Thyroid gland (tissue), 4 donors: ENCODE data around the gene BCKDHB. TPM values are rescaled to one million over a fixed set of nuclear protein-coding genes. Genes with fewer than 3 reads are reported as not detected.

Experiments used
- DNase-seq, 2 donors: peaks; one replicate each; pipeline ENCODE4 v3.0.0-alpha.2; 2019
- H3K27ac ChIP-seq, 3 donors: fragments of 200-600 bp; sonication (generic); 1 replicate in 2 of 3; 2 replicates in 1 of 3; pipeline ENCODE4 v1.5.1; 2016 to 2019; ENCODE audit warnings: mild to moderate bottlenecking in 1 of 3, moderate library complexity in 1 of 3
- H3K27me3 ChIP-seq: fragments of 200-600 bp; sonication (generic); one replicate; pipeline ENCODE4 v1.5.1; 2019
- H3K36me3 ChIP-seq, 2 donors: fragments of 200-600 bp; sonication (generic); one replicate each; pipeline ENCODE4 v1.5.1; 2016 to 2019
- H3K4me1 ChIP-seq, 2 donors: fragments of 200-600 bp; sonication (generic); one replicate each; pipeline ENCODE4 v1.5.1; 2017 to 2019
- H3K4me3 ChIP-seq, 3 donors: fragments of 200-600 bp; sonication (generic); replicated peaks in 1 of 3; 1 replicate in 2 of 3; 2 replicates in 1 of 3; pipeline ENCODE4 v1.5.1; 2016; ENCODE audit warnings: mild to moderate bottlenecking in 1 of 3
- H3K9me3 ChIP-seq: fragments of 200-600 bp; sonication (generic); one replicate; pipeline ENCODE4 v1.5.1; 2017
- POLR2A ChIP-seq, 2 donors: fragments of 450-650 bp; IDR thresholded peaks; one replicate each; pipeline ENCODE4 v1.6.1; 2017; ENCODE audit warnings: antibody characterized with exemption in 2 of 2, mild to moderate bottlenecking in 2 of 2, moderate library complexity in 1 of 2
- WGBS, 2 donors: methylation state at CpG; one replicate each; pipeline ENCODE4 v1.1.5; 2017; 5-methylcytosine and 5-hydroxymethylcytosine counted together
- intact Hi-C: fragments of 100-400 bp; cut with DNase I; formaldehyde crosslinking; loops from one replicate; pipeline ENCODE4 v1.15.1; 2023
- total RNA-seq, 4 donors: library from RNA; depleted of rRNA; stranded (reverse); fragments of >200 nt; gene quantifications; one replicate each; pipeline ENCODE4 v1.2.3, GENCODE V29; 2016
- TF ChIP-seq, protein P1 (sequence below), 6 experiments: fragments of 200-600 bp in 3 of 6; fragments of 450-650 bp in 3 of 6; sonication (generic) in 3 of 6; IDR thresholded peaks; one replicate each; pipeline ENCODE4 v1.5.1; 2016 to 2019; ENCODE audit warnings: antibody characterized with exemption in 6 of 6, mild to moderate bottlenecking in 2 of 6, inconsistent platforms in 1 of 6, moderate library complexity in 1 of 6

Gene BCKDHB
- total RNA-seq, 4 donors from 2014 or later, result 16.7 to 36.9 (median 24.4) TPM

DNA sequence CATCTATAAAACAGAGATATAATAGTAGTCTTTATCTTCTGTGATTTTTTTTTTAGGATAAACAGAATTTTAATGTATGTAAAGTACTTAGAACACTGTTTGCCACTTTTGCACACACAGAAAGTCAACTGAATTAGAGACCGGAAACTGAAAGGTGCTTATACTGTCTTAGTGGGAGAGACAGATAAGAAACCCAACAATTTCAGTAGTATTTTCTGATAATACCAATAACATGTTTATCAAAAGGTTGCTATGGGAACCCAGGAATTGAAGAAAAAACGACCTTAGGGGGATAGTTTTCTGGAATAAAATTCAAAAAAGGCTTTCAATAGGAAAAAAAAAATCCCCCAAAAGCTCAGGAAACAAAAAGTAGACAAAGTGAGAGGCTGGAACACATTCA lies 138.6 kb downstream of the BCKDHB start:
- no peaks in the 10 kb centered on the region for H3K36me3 ChIP-seq
- no peak for DNase-seq
- no peaks in the 10 kb centered on the region for H3K27me3 ChIP-seq
- 78 to 83% methylated on average over 2 of the region's 2 CpGs for WGBS, 2 donors
- intact Hi-C loops, result no loop called here
- no peaks in the 10 kb centered on the region for H3K9me3 ChIP-seq
- no peaks in the 10 kb centered on the region for H3K4me1 ChIP-seq
- no peak overlapping the region for H3K27ac ChIP-seq
- no peak overlapping the region for H3K4me3 ChIP-seq
- TF ChIP-seq, protein P1, sequence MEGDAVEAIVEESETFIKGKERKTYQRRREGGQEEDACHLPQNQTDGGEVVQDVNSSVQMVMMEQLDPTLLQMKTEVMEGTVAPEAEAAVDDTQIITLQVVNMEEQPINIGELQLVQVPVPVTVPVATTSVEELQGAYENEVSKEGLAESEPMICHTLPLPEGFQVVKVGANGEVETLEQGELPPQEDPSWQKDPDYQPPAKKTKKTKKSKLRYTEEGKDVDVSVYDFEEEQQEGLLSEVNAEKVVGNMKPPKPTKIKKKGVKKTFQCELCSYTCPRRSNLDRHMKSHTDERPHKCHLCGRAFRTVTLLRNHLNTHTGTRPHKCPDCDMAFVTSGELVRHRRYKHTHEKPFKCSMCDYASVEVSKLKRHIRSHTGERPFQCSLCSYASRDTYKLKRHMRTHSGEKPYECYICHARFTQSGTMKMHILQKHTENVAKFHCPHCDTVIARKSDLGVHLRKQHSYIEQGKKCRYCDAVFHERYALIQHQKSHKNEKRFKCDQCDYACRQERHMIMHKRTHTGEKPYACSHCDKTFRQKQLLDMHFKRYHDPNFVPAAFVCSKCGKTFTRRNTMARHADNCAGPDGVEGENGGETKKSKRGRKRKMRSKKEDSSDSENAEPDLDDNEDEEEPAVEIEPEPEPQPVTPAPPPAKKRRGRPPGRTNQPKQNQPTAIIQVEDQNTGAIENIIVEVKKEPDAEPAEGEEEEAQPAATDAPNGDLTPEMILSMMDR (IDR thresholded peaks at IDR 0.05), result no peak
- TF ChIP-seq POLR2A (IDR thresholded peaks at IDR 0.05), result no peak

DNA sequence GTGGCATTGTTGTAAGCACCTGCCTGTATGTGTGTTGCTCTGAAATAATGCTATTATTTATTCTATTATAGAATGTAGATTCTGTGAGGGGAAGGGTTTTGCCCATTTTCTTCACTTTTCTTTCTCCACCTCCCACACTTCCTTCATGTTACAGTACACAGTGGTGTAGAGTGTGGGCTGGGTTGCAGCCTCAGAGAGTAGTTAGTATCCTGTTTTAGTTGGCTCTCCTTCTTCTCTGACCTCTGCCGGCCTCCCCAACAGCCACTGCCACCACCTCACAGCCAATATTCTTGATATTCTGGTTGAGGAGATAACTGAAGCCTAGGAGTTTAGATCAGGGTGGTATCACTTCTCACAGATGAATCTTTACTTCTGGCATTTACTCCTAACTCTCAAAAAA lies 143.4 kb downstream of the BCKDHB start:
- no peak for DNase-seq
- Histone ChIP-seq H3K9me3 (no peaks in the 10 kb centered on the region), H3K27ac (no peak overlapping the region), H3K36me3 (no peaks in the 10 kb centered on the region), H3K27me3 (no peaks in the 10 kb centered on the region), H3K4me3 (no peak overlapping the region), H3K4me1 (no peaks in the 10 kb centered on the region)
- no peak for TF ChIP-seq POLR2A (IDR thresholded peaks at IDR 0.05)
- TF ChIP-seq, protein P1 (IDR thresholded peaks at IDR 0.05), result no peak
- 49 to 56% methylated on average over 1 of the region's 1 CpG for WGBS, 2 donors
- intact Hi-C loops, result no loop called here

DNA sequence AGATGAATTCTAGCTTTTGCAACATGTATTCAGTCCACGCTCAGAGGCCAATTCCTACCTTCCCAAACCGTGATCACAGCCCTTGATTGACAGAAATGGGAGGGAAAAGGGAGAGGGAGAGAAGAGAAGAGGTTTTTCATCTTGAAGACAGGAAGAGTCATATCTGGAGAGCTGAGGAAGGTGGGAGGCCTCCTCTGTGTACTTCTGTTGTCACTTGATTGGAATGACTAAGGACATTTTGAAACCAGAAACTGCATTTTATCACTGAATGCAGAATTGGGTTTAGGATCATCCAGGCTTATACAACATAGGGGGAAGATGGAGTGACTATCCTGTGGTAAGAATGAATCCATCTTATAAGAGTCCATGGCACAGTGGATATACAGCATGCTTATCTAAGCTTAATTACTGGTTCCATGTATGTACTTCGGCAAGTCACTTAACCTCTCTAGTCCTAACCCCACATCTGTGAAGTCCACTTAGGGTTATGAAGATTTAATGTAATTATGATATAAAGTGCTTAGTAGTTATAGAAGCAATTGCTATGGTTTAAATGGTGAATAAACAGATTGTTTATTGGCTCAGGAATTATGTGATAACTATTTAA lies 144.0 kb downstream of the BCKDHB start:
- H3K36me3 ChIP-seq, result no peaks in the 10 kb centered on the region
- 92 to 93% methylated on average over 3 of the region's 3 CpGs for WGBS, 2 donors
- no peaks in the 10 kb centered on the region for H3K4me1 ChIP-seq
- H3K9me3 ChIP-seq, result no peaks in the 10 kb centered on the region
- no peaks in the 10 kb centered on the region for H3K27me3 ChIP-seq
- intact Hi-C loops, result no loop called here
- H3K4me3 ChIP-seq, result no peak overlapping the region
- DNase-seq, result no peak
- TF ChIP-seq POLR2A (IDR thresholded peaks at IDR 0.05), result no peak
- TF ChIP-seq, protein P1 (IDR thresholded peaks at IDR 0.05), result no peak
- H3K27ac ChIP-seq, result no peak overlapping the region

DNA sequence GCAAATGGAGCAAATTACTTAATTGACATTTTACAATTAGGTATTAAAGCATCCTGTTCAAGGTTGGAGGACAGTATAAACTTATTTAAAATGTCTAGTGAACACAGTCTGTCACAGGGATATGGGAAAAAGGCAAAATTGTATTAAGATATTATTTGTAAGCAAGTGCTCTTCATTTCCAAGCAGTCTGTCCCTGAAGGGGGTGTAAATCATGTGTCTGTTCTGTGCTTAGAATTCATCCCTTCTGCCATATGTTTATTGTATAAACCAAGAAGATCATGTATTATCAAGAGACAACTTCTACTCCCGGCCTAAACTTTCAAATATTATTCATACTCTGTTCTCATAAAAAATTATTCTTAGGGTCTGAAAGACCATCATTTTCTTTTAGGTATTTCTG lies 144.8 kb downstream of the BCKDHB start:
- H3K4me1 ChIP-seq, result no peaks in the 10 kb centered on the region
- WGBS, 2 donors, result 94 to 98% methylated on average over 1 of the region's 1 CpG
- H3K36me3 ChIP-seq, result no peaks in the 10 kb centered on the region
- no peak overlapping the region for H3K4me3 ChIP-seq
- intact Hi-C loops, result no loop called here
- H3K27ac ChIP-seq, result no peak overlapping the region
- H3K9me3 ChIP-seq, result no peaks in the 10 kb centered on the region
- TF ChIP-seq POLR2A (IDR thresholded peaks at IDR 0.05), result no peak
- TF ChIP-seq, protein P1 (IDR thresholded peaks at IDR 0.05), result no peak
- H3K27me3 ChIP-seq, result no peaks in the 10 kb centered on the region
- no peak for DNase-seq

DNA sequence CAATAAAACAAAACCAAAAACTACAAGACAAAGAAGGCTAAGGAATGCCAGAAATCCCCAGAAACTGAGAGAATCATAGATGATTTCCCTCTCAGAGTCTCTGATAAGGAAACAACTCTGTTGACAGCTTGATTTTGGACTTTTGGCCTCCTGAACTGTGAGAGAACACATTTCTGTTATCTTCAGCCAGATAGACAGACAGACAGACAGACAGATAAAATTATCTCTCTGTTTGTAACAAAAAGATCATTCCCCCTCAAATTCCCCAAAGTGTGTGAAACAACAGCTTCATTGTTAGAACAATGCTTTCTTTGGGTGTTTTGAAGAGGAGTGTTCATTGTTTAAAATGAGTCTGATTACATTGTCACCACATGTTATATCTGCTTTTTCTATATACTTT lies 148.2 kb downstream of the BCKDHB start:
- TF ChIP-seq, protein P1 (IDR thresholded peaks at IDR 0.05), result no peak
- no peak for TF ChIP-seq POLR2A (IDR thresholded peaks at IDR 0.05)
- no peaks in the 10 kb centered on the region for H3K36me3 ChIP-seq
- no peaks in the 10 kb centered on the region for H3K9me3 ChIP-seq
- no peak overlapping the region for H3K4me3 ChIP-seq
- no peak overlapping the region for H3K27ac ChIP-seq
- intact Hi-C loops, result no loop called here
- H3K4me1 ChIP-seq, result no peaks in the 10 kb centered on the region
- H3K27me3 ChIP-seq, result no peaks in the 10 kb centered on the region
- DNase-seq, result no peak
